ENCODE results near the gene UTP18. TPM values are rescaled to one million over a fixed set of nuclear protein-coding genes. Genes with fewer than 3 reads are reported as not detected.
"Not testable (repeated sequence)": the region's sequence is repeated elsewhere in the genome, so short reads cannot be mapped to it uniquely, and the experiment has no call there.

The UTP18 gene
- total RNA-seq, 1 donor from 2014 or later, result 107 TPM

DNA sequence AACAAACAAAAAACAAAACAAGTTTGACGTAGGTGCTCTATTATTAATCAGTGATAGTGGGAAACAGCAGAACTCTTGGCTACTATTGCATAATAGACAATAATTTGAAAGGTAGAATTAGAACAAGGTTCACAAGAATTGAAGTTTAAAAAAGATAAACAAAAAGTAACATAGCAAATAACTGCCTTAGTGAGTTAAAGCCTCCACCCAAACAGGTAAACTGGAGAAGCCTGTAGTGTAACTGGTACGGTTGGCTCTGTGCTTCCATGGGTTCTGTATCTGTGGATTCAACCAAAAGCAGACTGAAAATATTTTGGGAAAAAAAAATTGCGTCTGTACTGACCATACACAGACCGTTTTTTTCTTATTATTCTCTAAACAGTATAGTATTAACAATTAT is 39.0 kb upstream of the UTP18 start:
- Histone ChIP-seq H3K36me3 (peaks cover 17% of the 10 kb centered on the region), H3K27ac (no peak overlapping the region), H3K4me2 (no peak overlapping the region), H2AFZ (replicated peaks) (no peak overlapping the region), H3K4me3 (no peak overlapping the region), H3K4me1 (no peaks in the 10 kb centered on the region), H3F3A (ENCODE audit: low read depth) (no peaks in the 10 kb centered on the region), H3K79me2 (ENCODE audit: low read depth) (peaks cover 26% of the 10 kb centered on the region), H3K27me3 (no peaks in the 10 kb centered on the region), H4K20me1 (ENCODE audit: low read depth) (peaks cover 16% of the 10 kb centered on the region), H3K9ac (no peak overlapping the region), H3K9me3 (ENCODE audit: low read depth) (no peaks in the 10 kb centered on the region)
- TF ChIP-seq, protein P1, sequence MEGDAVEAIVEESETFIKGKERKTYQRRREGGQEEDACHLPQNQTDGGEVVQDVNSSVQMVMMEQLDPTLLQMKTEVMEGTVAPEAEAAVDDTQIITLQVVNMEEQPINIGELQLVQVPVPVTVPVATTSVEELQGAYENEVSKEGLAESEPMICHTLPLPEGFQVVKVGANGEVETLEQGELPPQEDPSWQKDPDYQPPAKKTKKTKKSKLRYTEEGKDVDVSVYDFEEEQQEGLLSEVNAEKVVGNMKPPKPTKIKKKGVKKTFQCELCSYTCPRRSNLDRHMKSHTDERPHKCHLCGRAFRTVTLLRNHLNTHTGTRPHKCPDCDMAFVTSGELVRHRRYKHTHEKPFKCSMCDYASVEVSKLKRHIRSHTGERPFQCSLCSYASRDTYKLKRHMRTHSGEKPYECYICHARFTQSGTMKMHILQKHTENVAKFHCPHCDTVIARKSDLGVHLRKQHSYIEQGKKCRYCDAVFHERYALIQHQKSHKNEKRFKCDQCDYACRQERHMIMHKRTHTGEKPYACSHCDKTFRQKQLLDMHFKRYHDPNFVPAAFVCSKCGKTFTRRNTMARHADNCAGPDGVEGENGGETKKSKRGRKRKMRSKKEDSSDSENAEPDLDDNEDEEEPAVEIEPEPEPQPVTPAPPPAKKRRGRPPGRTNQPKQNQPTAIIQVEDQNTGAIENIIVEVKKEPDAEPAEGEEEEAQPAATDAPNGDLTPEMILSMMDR (IDR thresholded peaks at IDR 0.05), result no peak
- no peak for TF ChIP-seq EZH2 (IDR thresholded peaks at IDR 0.05)
- TF ChIP-seq EZH2phosphoT487 (IDR thresholded peaks at IDR 0.05), result no peak
- peaks cover 25% of the 10 kb centered on the region for H3K36me3 Mint-ChIP-seq
- DNase-seq (ENCODE audit: low spot score), result no peak
- no peaks in the 10 kb centered on the region for H3K9me3 Mint-ChIP-seq
- H3K4me1 Mint-ChIP-seq, result no peaks in the 10 kb centered on the region
- H3K27me3 Mint-ChIP-seq (ENCODE audit: insufficient read depth, low read depth), result no peaks in the 10 kb centered on the region
- H3K4me3 Mint-ChIP-seq, result no peak overlapping the region
- H3K27ac Mint-ChIP-seq, result no peak overlapping the region

DNA sequence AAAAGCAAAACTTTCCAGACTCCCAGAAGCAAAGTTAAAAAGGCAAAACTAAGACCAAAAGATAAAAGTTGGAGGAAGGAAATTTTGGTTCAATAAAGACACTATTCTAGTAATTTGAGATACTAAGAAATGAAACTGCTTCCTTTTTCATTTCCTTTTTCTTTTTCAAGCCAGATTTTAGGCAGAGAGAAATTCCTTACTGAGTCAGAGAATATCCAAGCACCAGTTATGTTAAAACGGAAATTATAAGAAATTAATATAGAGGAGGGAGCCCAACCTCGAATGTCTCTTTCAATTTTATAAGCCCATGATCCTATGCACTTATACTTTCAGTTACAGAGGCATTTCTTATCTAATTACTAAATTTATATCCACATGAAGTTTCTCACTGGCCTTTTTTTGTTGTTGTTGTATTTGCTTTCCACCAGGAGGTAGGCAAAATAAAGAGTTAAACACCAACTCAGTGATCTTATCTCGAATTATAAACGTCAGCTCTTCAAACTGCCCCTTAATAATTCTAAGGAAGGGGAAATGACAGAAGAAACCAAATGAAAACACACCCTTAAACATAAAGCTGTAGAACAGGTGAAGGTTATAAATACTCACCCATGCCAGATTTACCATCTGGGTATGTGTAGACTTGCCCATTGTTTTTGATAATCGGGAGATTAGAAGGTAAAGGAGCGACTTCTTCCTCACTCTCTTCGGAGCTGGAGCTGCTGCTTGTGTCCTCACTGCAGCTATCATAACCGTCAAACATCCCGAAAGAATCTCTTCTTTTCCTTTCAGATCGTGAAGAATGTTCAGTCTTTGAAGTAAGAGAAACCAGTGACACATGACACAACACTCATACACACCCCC is 35.7 kb upstream of the UTP18 start:
- Mint-ChIP-seq H3K27ac (no peak overlapping the region), H3K27me3 (ENCODE audit: insufficient read depth, low read depth) (no peaks in the 10 kb centered on the region), H3K36me3 (peaks cover 20% of the 10 kb centered on the region), H3K4me3 (no peak overlapping the region), H3K9me3 (no peaks in the 10 kb centered on the region), H3K4me1 (no peaks in the 10 kb centered on the region)
- Histone ChIP-seq H3K4me3 (no peak overlapping the region), H3K27me3 (no peaks in the 10 kb centered on the region), H3K9me3 (ENCODE audit: low read depth) (no peaks in the 10 kb centered on the region), H3K27ac (no peak overlapping the region), H3K79me2 (ENCODE audit: low read depth) (peaks cover 55% of the 10 kb centered on the region), H3K4me1 (no peaks in the 10 kb centered on the region), H3K9ac (no peak overlapping the region), H2AFZ (replicated peaks) (no peak overlapping the region), H4K20me1 (ENCODE audit: low read depth) (peaks cover 19% of the 10 kb centered on the region), H3F3A (ENCODE audit: low read depth) (no peaks in the 10 kb centered on the region), H3K4me2 (no peak overlapping the region), H3K36me3 (peaks cover 7% of the 10 kb centered on the region)
- TF ChIP-seq, protein P1 (IDR thresholded peaks at IDR 0.05), result no peak
- TF ChIP-seq EZH2phosphoT487 (IDR thresholded peaks at IDR 0.05) (no peak), EZH2 (IDR thresholded peaks at IDR 0.05) (no peak)
- DNase-seq (ENCODE audit: low spot score), result no peak

DNA sequence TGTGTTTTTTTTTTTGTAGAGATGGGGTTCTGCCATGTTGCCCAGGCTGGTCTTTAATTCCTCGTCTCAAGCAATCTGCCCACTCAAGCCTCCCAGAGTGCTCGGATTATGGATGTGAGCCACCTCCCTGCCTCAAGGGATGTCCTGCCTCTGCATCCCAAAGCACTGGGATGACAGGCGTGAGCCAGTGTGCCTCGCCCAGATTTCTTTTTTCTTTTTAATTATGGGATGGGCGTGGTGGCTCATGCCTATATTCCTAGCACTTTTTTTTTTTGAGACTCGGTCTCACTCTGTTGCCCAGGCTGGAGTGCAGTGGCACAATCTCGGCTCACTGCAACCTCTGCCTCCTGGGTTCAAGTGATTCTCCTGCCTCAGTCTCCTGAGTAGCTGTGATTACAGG is 34.8 kb upstream of the UTP18 start:
- not testable (repeated sequence) for H3K4me2 ChIP-seq; H3K27me3 Mint-ChIP-seq (ENCODE audit: insufficient read depth, low read depth); H3K9me3 Mint-ChIP-seq; H3K4me1 Mint-ChIP-seq; H2AFZ ChIP-seq (replicated peaks); H3K27ac Mint-ChIP-seq; H3K27me3 ChIP-seq; DNase-seq (ENCODE audit: low spot score); H3K27ac ChIP-seq; H3K4me1 ChIP-seq; H3K4me3 ChIP-seq; H3K9ac ChIP-seq; H3K9me3 ChIP-seq (ENCODE audit: low read depth); H3F3A ChIP-seq (ENCODE audit: low read depth); H3K36me3 ChIP-seq; H3K4me3 Mint-ChIP-seq
- H3K36me3 Mint-ChIP-seq, result peaks cover 19% of the 10 kb centered on the region
- H3K79me2 ChIP-seq (ENCODE audit: low read depth), result peaks cover 64% of the 10 kb centered on the region
- peaks cover 23% of the 10 kb centered on the region for H4K20me1 ChIP-seq (ENCODE audit: low read depth)

DNA sequence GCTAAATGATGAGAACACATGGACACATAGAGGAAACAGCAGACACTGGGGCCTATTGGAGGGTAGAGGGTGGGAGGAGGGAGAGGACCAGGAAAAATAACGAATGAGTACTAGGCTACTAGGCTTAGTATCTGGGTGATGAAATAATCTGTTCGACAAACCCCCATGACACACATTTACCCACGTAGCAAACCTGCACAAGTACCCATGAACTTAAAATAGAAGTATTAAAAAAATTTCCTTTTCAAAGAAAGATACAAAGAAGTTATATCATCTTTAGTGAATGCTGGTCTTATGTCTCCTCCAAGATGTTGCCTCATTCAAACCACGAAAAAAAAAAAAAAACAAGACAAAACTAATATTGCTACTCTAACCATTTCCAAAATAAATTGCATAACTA is 32.2 kb upstream of the UTP18 start:
- Mint-ChIP-seq H3K4me3 (no peak overlapping the region), H3K9me3 (no peaks in the 10 kb centered on the region), H3K36me3 (peaks cover 14% of the 10 kb centered on the region), H3K4me1 (no peaks in the 10 kb centered on the region), H3K27ac (no peak overlapping the region), H3K27me3 (ENCODE audit: insufficient read depth, low read depth) (no peaks in the 10 kb centered on the region)
- Histone ChIP-seq H3K4me3 (no peak overlapping the region), H3K4me2 (no peak overlapping the region), H3K9me3 (ENCODE audit: low read depth) (no peaks in the 10 kb centered on the region), H3K79me2 (ENCODE audit: low read depth) (peaks cover 90% of the 10 kb centered on the region), H3K27me3 (no peaks in the 10 kb centered on the region), H3K9ac (no peak overlapping the region), H2AFZ (replicated peaks) (no peak overlapping the region), H4K20me1 (ENCODE audit: low read depth) (peaks cover 32% of the 10 kb centered on the region), H3K36me3 (no peaks in the 10 kb centered on the region), H3K27ac (no peak overlapping the region), H3K4me1 (no peaks in the 10 kb centered on the region), H3F3A (ENCODE audit: low read depth) (no peaks in the 10 kb centered on the region)
- TF ChIP-seq EZH2 (IDR thresholded peaks at IDR 0.05) (no peak), EZH2phosphoT487 (IDR thresholded peaks at IDR 0.05) (no peak)
- TF ChIP-seq, protein P1 (IDR thresholded peaks at IDR 0.05), result no peak
- no peak for DNase-seq (ENCODE audit: low spot score)

Data from neural progenitor cell (in vitro differentiated cells).